OCI-LY7 (cell line): ENCODE results near the gene SIRT5. TPM values are rescaled to one million over a fixed set of nuclear protein-coding genes. Genes with fewer than 3 reads are reported as not detected.

Experiments used
- BruUV-seq: library from RNA; stranded (reverse); fragments of 400-500 nt; replicated peaks from 2 replicates; lab custom pipeline; 2021; lab: Mats Ljungman, UMichigan
- CTCF ChIA-PET: fragments of 300-600 bp; sonication (Branson Sonifier 250); formaldehyde crosslinking; loops from one replicate; lab custom pipeline; 2022; ENCODE audit warnings: antibody characterized with exemption; ENCODE audit not compliant: unreplicated experiment; lab: Charles Lee
- POLR2A ChIA-PET: fragments of 300-600 bp; sonication (Branson Sonifier 250); formaldehyde crosslinking; loops from one replicate; lab custom pipeline; 2022; ENCODE audit warnings: antibody characterized with exemption; lab: Charles Lee
- DNase-seq: peaks from one replicate; pipeline ENCODE4 v3.0.0-alpha.2; 2015; ENCODE audit warnings: low spot score
- H2AFZ ChIP-seq: fragments of 200-600 bp; sonication (generic), shearing (Covaris generic); 2 replicates; pipeline ENCODE4 v1.6.1; 2014; ENCODE audit warnings: mild to moderate bottlenecking, antibody characterized with exemption, low read length, moderate library complexity
- H3K27ac ChIP-seq: fragments of 200-600 bp; sonication (generic); 2 replicates; pipeline ENCODE4 v1.5.1; 2014; ENCODE audit warnings: mixed run types, low read depth, mild to moderate bottlenecking, moderate library complexity, low read length, inconsistent platforms; ENCODE audit not compliant: poor library complexity, severe bottlenecking
- H3K36me3 ChIP-seq: fragments of 200-600 bp; sonication (generic); 2 replicates; pipeline ENCODE4 v1.6.1; 2014; ENCODE audit warnings: mild to moderate bottlenecking, antibody characterized with exemption, low read length, moderate library complexity, mixed read lengths; ENCODE audit not compliant: insufficient read depth
- H3K4me1 ChIP-seq: fragments of 200-600 bp; sonication (generic); 2 replicates; pipeline ENCODE4 v1.5.1; 2014; ENCODE audit warnings: mild to moderate bottlenecking, low read length; ENCODE audit not compliant: insufficient read depth, poor library complexity, severe bottlenecking
- H3K4me2 ChIP-seq: fragments of 200-600 bp; sonication (generic); 2 replicates; pipeline ENCODE4 v1.6.1; 2014; ENCODE audit warnings: mild to moderate bottlenecking, low read length
- H3K4me3 ChIP-seq: fragments of 200-600 bp; sonication (generic); 2 replicates; pipeline ENCODE4 v1.5.1; 2014; ENCODE audit warnings: mild to moderate bottlenecking, low read depth, low read length; ENCODE audit not compliant: poor library complexity, severe bottlenecking
- H3K79me2 ChIP-seq: fragments of 200-600 bp; sonication (generic); 2 replicates; pipeline ENCODE4 v1.6.1; 2016; ENCODE audit warnings: low read depth, mild to moderate bottlenecking, low read length, moderate library complexity, mixed read lengths; ENCODE audit not compliant: insufficient read depth
- H3K9me2 ChIP-seq: fragments of 200-600 bp; sonication (generic); 2 replicates; pipeline ENCODE4 v1.6.1; 2016; ENCODE audit warnings: mild to moderate bottlenecking, low read length, mixed read lengths; ENCODE audit not compliant: insufficient read depth
- H3K9me3 ChIP-seq: fragments of 200-600 bp; sonication (generic); 2 replicates; pipeline ENCODE4 v1.6.1; 2014; ENCODE audit warnings: mild to moderate bottlenecking, mixed run types, low read length, mixed read lengths
- H4K20me1 ChIP-seq: fragments of 200-600 bp; sonication (generic); 2 replicates; pipeline ENCODE4 v1.6.1; 2014; ENCODE audit warnings: mild to moderate bottlenecking, antibody characterized with exemption, low read length, moderate library complexity, mixed read lengths; ENCODE audit not compliant: insufficient read depth
- EZH2phosphoT487 ChIP-seq: fragments of 200-600 bp; sonication (generic); IDR thresholded peaks from 2 replicates; pipeline ENCODE4 v1.6.1; 2018; ENCODE audit warnings: low read depth, borderline replicate concordance, mild to moderate bottlenecking, mixed run types, antibody characterized with exemption, low read length, moderate library complexity, mixed read lengths
- intact Hi-C: fragments of 100-400 bp; cut with micrococcal nuclease; formaldehyde crosslinking; loops from one replicate; pipeline ENCODE4 v1.10.0; 2022; ENCODE audit not compliant: unreplicated experiment
- total RNA-seq, 2 experiments: library from RNA; depleted of rRNA in 1 of 2; stranded (reverse); fragments of >200 nt in 1 of 2; shearing (Covaris generic) in 1 of 2; gene quantifications; 2 replicates each; pipeline ENCODE4 v1.2.3, GENCODE V29; 2014 to 2022
- TF ChIP-seq, protein P1 (sequence below): fragments of 200-600 bp; sonication (generic); conservative IDR thresholded peaks from 2 replicates; pipeline ENCODE4 v1.5.1; 2014; ENCODE audit warnings: mild to moderate bottlenecking, antibody characterized with exemption, low read length, moderate library complexity, mixed read lengths

SIRT5 gene
- total RNA-seq, 2 experiments from 2014 or later, result 17.6 to 23.6 TPM

DNA sequence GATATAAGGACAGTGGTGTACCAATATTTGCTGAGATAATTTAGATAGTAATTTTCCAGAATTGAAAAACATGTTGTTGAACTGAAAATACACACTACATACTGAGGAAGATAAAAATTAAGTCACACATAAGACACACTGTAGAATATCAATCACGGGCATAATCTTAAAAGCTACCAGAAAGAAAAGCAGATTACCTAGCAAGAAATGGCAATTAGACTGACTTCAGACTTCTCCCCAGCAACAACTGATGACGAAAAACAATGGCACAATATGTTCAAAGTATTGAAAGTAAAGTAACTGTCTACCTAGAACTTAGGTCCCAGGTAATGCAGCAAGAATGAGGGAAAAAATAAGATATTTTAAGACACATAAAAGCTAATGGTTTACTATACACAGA lies 87.2 kb downstream of the SIRT5 start:
- intact Hi-C loops, result no loop called here
- POLR2A ChIA-PET, result interaction anchor here (0.6 to 1.2 kb wide), 3 partner anchors 13 to 454 kb away, joined by 3 to 11 read pairs (median 3); no protein-coding TSS in a partner anchor
- Histone ChIP-seq H3K4me1 (peaks cover 15% of the 10 kb centered on the region), H2AFZ (no peak overlapping the region), H3K9me3 (no peaks in the 10 kb centered on the region), H3K9me2 (no peaks in the 10 kb centered on the region), H4K20me1 (no peaks in the 10 kb centered on the region), H3K79me2 (peaks cover 87% of the 10 kb centered on the region), H3K27ac (no peak overlapping the region), H3K4me2 (no peak overlapping the region), H3K4me3 (no peak overlapping the region), H3K36me3 (peaks cover 4% of the 10 kb centered on the region; the same call in 1 of the 2 replicates)
- no TSS peak for BruUV-seq
- TF ChIP-seq, protein P1, sequence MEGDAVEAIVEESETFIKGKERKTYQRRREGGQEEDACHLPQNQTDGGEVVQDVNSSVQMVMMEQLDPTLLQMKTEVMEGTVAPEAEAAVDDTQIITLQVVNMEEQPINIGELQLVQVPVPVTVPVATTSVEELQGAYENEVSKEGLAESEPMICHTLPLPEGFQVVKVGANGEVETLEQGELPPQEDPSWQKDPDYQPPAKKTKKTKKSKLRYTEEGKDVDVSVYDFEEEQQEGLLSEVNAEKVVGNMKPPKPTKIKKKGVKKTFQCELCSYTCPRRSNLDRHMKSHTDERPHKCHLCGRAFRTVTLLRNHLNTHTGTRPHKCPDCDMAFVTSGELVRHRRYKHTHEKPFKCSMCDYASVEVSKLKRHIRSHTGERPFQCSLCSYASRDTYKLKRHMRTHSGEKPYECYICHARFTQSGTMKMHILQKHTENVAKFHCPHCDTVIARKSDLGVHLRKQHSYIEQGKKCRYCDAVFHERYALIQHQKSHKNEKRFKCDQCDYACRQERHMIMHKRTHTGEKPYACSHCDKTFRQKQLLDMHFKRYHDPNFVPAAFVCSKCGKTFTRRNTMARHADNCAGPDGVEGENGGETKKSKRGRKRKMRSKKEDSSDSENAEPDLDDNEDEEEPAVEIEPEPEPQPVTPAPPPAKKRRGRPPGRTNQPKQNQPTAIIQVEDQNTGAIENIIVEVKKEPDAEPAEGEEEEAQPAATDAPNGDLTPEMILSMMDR, result no peak
- no peak for TF ChIP-seq EZH2phosphoT487
- DNase-seq, result no peak
- CTCF ChIA-PET, result no interaction called here

DNA sequence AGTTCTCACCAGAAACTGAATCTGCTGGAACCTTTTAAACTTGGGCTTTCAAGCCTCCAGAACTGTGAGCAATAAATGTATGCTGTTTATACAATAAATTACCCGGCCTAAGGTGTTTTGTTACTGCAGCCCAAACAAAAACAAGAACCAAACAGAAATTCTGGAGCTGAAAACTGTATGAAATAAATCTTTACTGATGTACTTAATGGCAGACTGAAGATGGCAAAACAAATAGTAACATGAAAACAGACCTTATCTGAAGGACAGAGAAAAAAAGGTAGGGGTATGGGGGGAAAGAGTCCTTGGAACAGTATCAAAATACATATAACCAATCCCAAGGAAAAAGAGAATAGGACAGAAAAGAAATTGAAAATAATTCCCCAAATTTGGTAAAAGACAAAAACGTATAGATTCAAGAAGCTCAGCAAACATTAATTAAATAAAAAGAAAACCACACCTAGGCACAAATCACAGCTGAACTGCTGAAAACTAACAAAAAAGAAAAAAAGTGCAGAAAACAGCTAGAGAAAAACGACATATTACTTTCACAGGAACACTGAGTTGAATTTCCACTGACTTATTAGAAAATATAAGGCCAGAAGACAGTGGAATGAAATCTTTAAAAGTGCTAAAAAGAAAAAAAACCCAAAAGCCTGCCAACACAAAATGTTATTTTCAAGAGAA lies 88.4 kb downstream of the SIRT5 start:
- Histone ChIP-seq H3K4me2 (no peak overlapping the region), H3K79me2 (peaks cover 94% of the 10 kb centered on the region), H2AFZ (no peak overlapping the region), H3K27ac (no peak overlapping the region), H3K9me2 (no peaks in the 10 kb centered on the region), H3K36me3 (0 out of 2 replicates have a peak, but pooled peaks cover 4% of the 10 kb centered on the region), H4K20me1 (no peaks in the 10 kb centered on the region), H3K4me3 (no peak overlapping the region), H3K4me1 (peaks cover 15% of the 10 kb centered on the region), H3K9me3 (no peaks in the 10 kb centered on the region)
- TF ChIP-seq EZH2phosphoT487, result no peak
- TF ChIP-seq, protein P1, result no peak
- no TSS peak for BruUV-seq
- DNase-seq, result no peak
- intact Hi-C loops, result no loop called here
- ChIA-PET CTCF (no interaction called here), POLR2A (interaction anchor here (0.5 to 1.1 kb wide), 5 partner anchors 8 to 801 kb away, joined by 3 to 5 read pairs (median 3); no protein-coding TSS in a partner anchor)

DNA sequence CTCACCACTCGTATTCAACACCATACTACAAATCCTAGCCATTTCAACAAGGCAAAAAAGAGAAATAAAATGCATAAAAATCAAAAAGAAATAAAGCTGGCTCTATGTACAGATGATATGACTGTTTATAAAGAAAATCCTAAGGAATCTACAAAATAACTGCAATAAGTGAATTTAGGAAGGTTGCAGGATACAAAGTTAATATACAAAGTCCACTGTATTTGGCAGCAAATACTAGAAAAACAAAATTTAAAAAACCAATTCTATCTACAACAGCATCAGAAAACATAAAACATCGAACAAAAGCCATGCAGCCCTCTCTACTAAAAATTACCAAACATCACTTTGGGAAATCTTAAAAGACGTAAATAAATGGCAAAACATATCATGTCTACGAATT lies 89.6 kb downstream of the SIRT5 start:
- ChIA-PET POLR2A (interaction anchor here (0.7 to 1.2 kb wide), 8 partner anchors 9 to 270 kb away, joined by 3 read pairs; no protein-coding TSS in a partner anchor), CTCF (no interaction called here)
- Histone ChIP-seq H3K9me3 (no peaks in the 10 kb centered on the region), H3K4me2 (no peak overlapping the region), H3K27ac (no peak overlapping the region), H3K4me3 (no peak overlapping the region), H2AFZ (no peak overlapping the region), H3K9me2 (no peaks in the 10 kb centered on the region), H3K79me2 (peaks cover 100% of the 10 kb centered on the region), H4K20me1 (no peaks in the 10 kb centered on the region), H3K36me3 (0 out of 2 replicates have a peak, but pooled peaks cover 4% of the 10 kb centered on the region), H3K4me1 (peaks cover 15% of the 10 kb centered on the region)
- BruUV-seq, result no TSS peak
- intact Hi-C loops, result no loop called here
- TF ChIP-seq EZH2phosphoT487, result no peak
- TF ChIP-seq, protein P1, result no peak
- DNase-seq, result no peak
